Liver (tissue), 9 donors: ENCODE data around the gene CCDC137. TPM values are rescaled to one million over a fixed set of nuclear protein-coding genes. Genes with fewer than 3 reads are reported as not detected.

Source experiments
- DNase-seq: peaks from one replicate; pipeline ENCODE4 v3.0.0-alpha.2; 2017; ENCODE audit warnings: low spot score
- H3K27ac ChIP-seq, 2 donors: one replicate each; pipeline ENCODE4 v1.7.0; 2013; ENCODE audit warnings: inconsistent platforms in 2 of 2, low read length in 2 of 2, control low read depth in 1 of 2, low read depth in 1 of 2, mild to moderate bottlenecking in 1 of 2
- H3K27me3 ChIP-seq, 4 donors: one replicate each; pipeline versions ENCODE4 v1.6.1 to v1.7.0; 2013; ENCODE audit warnings: low read length in 3 of 4, inconsistent platforms in 1 of 4, mild to moderate bottlenecking in 1 of 4, moderate library complexity in 1 of 4; ENCODE audit not compliant: control insufficient read depth in 4 of 4, insufficient read depth in 4 of 4
- H3K36me3 ChIP-seq, 4 donors: one replicate each; pipeline versions ENCODE4 v1.6.1 to v1.7.0; 2013; ENCODE audit warnings: low read length in 3 of 4, mild to moderate bottlenecking in 3 of 4, low read depth in 1 of 4, moderate library complexity in 1 of 4; ENCODE audit not compliant: control insufficient read depth in 4 of 4, insufficient read depth in 3 of 4
- H3K4me1 ChIP-seq, 4 donors: one replicate each; pipeline versions ENCODE4 v1.6.1 to v1.7.0; 2013; ENCODE audit warnings: low read length in 3 of 4, mild to moderate bottlenecking in 3 of 4, moderate library complexity in 1 of 4; ENCODE audit not compliant: control insufficient read depth in 4 of 4, insufficient read depth in 4 of 4
- H3K4me3 ChIP-seq, 3 donors: one replicate each; pipeline versions ENCODE4 v1.6.1 to v1.7.0; 2013; ENCODE audit warnings: low read length in 3 of 3, control low read depth in 1 of 3, low read depth in 1 of 3, mild to moderate bottlenecking in 1 of 3
- H3K9ac ChIP-seq, 2 donors: one replicate each; pipeline ENCODE4 v1.7.0; 2013; ENCODE audit warnings: low read length in 2 of 2, mild to moderate bottlenecking in 2 of 2, moderate library complexity in 2 of 2, control low read depth in 1 of 2, low read depth in 1 of 2
- H3K9me3 ChIP-seq, 4 donors: one replicate each; pipeline versions ENCODE4 v1.6.1 to v1.7.0; 2013; ENCODE audit warnings: low read length in 3 of 4; ENCODE audit not compliant: control insufficient read depth in 4 of 4
- ATF3 ChIP-seq: IDR thresholded peaks from 2 replicates; pipeline ENCODE4 v1.6.1; 2016; ENCODE audit warnings: antibody characterized with exemption
- CTCF ChIP-seq: fragments of 150-350 bp; IDR thresholded peaks from 2 replicates; pipeline ENCODE4 v1.5.1; 2017; ENCODE audit warnings: improper control_type of control experiment, low read depth, low read length; ENCODE audit not compliant: missing input control
- EGR1 ChIP-seq, 2 donors: IDR thresholded peaks; 2 replicates each; pipeline ENCODE4 v1.6.1; 2016 to 2018; ENCODE audit warnings: antibody characterized with exemption in 2 of 2, low read depth in 2 of 2
- FOXA1 ChIP-seq: IDR thresholded peaks from 2 replicates; pipeline ENCODE4 v1.6.1; 2016; ENCODE audit warnings: antibody characterized with exemption
- FOXA2 ChIP-seq: IDR thresholded peaks from 2 replicates; pipeline ENCODE4 v1.6.1; 2016; ENCODE audit warnings: antibody characterized with exemption
- GABPA ChIP-seq, 2 donors: IDR thresholded peaks in 1 of 2; conservative IDR thresholded peaks in 1 of 2; 2 replicates each; pipeline ENCODE4 v1.6.1; 2016; ENCODE audit warnings: antibody characterized with exemption in 2 of 2, mild to moderate bottlenecking in 1 of 2, moderate library complexity in 1 of 2
- HNF4A ChIP-seq, 2 donors: conservative IDR thresholded peaks; 2 replicates each; pipeline ENCODE4 v1.6.1; 2016; ENCODE audit warnings: antibody characterized with exemption in 2 of 2, mild to moderate bottlenecking in 2 of 2
- HNF4G ChIP-seq: IDR thresholded peaks from 2 replicates; pipeline ENCODE4 v1.6.1; 2016; ENCODE audit warnings: antibody characterized with exemption
- JUND ChIP-seq, 2 donors: IDR thresholded peaks; 2 replicates each; pipeline ENCODE4 v1.6.1; 2016; ENCODE audit warnings: antibody characterized with exemption in 2 of 2
- MAX ChIP-seq: IDR thresholded peaks from 2 replicates; pipeline ENCODE4 v1.6.1; 2016; ENCODE audit warnings: antibody characterized with exemption
- NR2F2 ChIP-seq: IDR thresholded peaks from 2 replicates; pipeline ENCODE4 v1.6.1; 2016; ENCODE audit warnings: antibody characterized with exemption
- RAD21 ChIP-seq, 2 donors: IDR thresholded peaks; 2 replicates each; pipeline ENCODE4 v1.6.1; 2016; ENCODE audit warnings: antibody characterized with exemption in 2 of 2, mild to moderate bottlenecking in 2 of 2
- REST ChIP-seq: IDR thresholded peaks from 2 replicates; pipeline ENCODE4 v1.6.1; 2016; ENCODE audit warnings: antibody characterized with exemption, mild to moderate bottlenecking
- RXRA ChIP-seq, 2 donors: IDR thresholded peaks; 2 replicates each; pipeline ENCODE4 v1.6.1; 2017 to 2018; ENCODE audit warnings: antibody characterized with exemption in 2 of 2, mild to moderate bottlenecking in 1 of 2
- SP1 ChIP-seq: IDR thresholded peaks from 2 replicates; pipeline ENCODE4 v1.6.1; 2018; ENCODE audit warnings: antibody characterized with exemption, mild to moderate bottlenecking
- TAF1 ChIP-seq: conservative IDR thresholded peaks from 2 replicates; pipeline ENCODE4 v1.6.1; 2016; ENCODE audit warnings: antibody characterized with exemption, mild to moderate bottlenecking
- YY1 ChIP-seq: IDR thresholded peaks from 2 replicates; pipeline ENCODE4 v1.6.1; 2016; ENCODE audit warnings: antibody characterized with exemption, mild to moderate bottlenecking
- ZBTB33 ChIP-seq: IDR thresholded peaks from 2 replicates; pipeline ENCODE4 v1.6.1; 2016; ENCODE audit warnings: antibody characterized with exemption
- WGBS: extraction: QIAGEN DNeasy Blood & Tissue Kit; methylation state at CpG from one replicate; pipeline ENCODE4 v1.1.7; 2013; 5-methylcytosine and 5-hydroxymethylcytosine counted together
- polyA plus RNA-seq, 2 donors: library from polyadenylated mRNA; stranded (reverse) in 1 of 2; unstranded in 1 of 2; fragments of 200-250 nt in 1 of 2; fragments of >200 nt in 1 of 2; fragmentation: Nextera tagmentation in 1 of 2; extraction: Ambion mirVana in 1 of 2; gene quantifications; one replicate each; pipeline versions ENCODE4 v1.2.1 to v1.2.3, GENCODE V29; 2013 to 2015
- total RNA-seq, 2 donors: library from RNA; depleted of rRNA; stranded (reverse); fragments of >200 nt; gene quantifications; one replicate each; pipeline ENCODE4 v1.2.3, GENCODE V29; 2014
- donor health status: healthy.
- donor health status: healthy.
- donor health status: healthy.
- donor health status: healthy.
- donor health status: healthy.

The CCDC137 gene
- total and polyA plus RNA-seq, 4 donors, result 4.3 to 6.9 (median 5.2) TPM

GRCh38 chr17:81711814-81712467 lies 45.4 kb downstream of the CCDC137 start, which contains the start of gene SLC25A10:
TSS of gene SLC25A10 (plus strand) at chr17:81712284. CDS start at chr17:81712427, 143 bp downstream.
- 1% methylated on average over 89 of the region's 89 CpGs for WGBS
- DNase-seq, result peak; percentile 83
- Histone ChIP-seq H3K27me3 (no peaks in the 10 kb centered on the region), H3K4me1 (peaks cover 18 to 50% (median 38%) of the 10 kb centered on the region in 4 donors), H3K36me3 (peaks cover 0 to 16% (median 8%) of the 10 kb centered on the region in 4 donors), H3K4me3 (peak within 1 kb of the TSS; percentile 73 to 85 (median 74)), H3K27ac (peak within 1 kb of the TSS; percentile 79 to 83), H3K9ac (peak within 1 kb of the TSS; percentile 77 to 84), H3K9me3 (no peaks in the 10 kb centered on the region)
- TF ChIP-seq GABPA (IDR thresholded peaks at IDR 0.05 in 1 of 2, conservative IDR thresholded peaks at IDR 0.05 in 1 of 2), result peak in 1 of 2 donors; percentile 47
- TF ChIP-seq HNF4G, result no peak
- peak; percentile 44 for TF ChIP-seq REST
- no peak for TF ChIP-seq NR2F2
- TF ChIP-seq HNF4A (conservative IDR thresholded peaks at IDR 0.05), result peak; percentile 47 to 69
- TF ChIP-seq YY1, result peak; percentile 18
- no peak for TF ChIP-seq TAF1
- no peak for TF ChIP-seq CTCF
- no peak for TF ChIP-seq ZBTB33
- TF ChIP-seq RXRA (IDR thresholded peaks at IDR 0.05), result peak; percentile 33 to 57
- TF ChIP-seq SP1, result peak; percentile 73
- peak; percentile 35 for TF ChIP-seq FOXA2
- no peak for TF ChIP-seq EGR1 (IDR thresholded peaks at IDR 0.05; ENCODE audit: low read depth in 2 of 2)
- no peak for TF ChIP-seq MAX
- TF ChIP-seq JUND (IDR thresholded peaks at IDR 0.05), result no peak
- no peak for TF ChIP-seq ATF3
- peak in 1 of 2 donors; percentile 25 for TF ChIP-seq RAD21 (IDR thresholded peaks at IDR 0.05)
- no peak for TF ChIP-seq FOXA1
